ENCODE results near the gene ALOXE3.

The ALOXE3 gene

GRCh38 chr17:8152112-8152775, 33.9 kb upstream of the ALOXE3 start, which contains the start of gene PER1:
PER1 (minus strand) TSS chr17:8152404; CDS start chr17:8150706, 1,698 bp downstream.
- Histone ChIP-seq H3K4me1 (ENCODE audit: control insufficient read depth, insufficient read depth, low read length) (peaks cover 57% of the 10 kb centered on the region), H3K36me3 (ENCODE audit: control insufficient read depth, insufficient read depth, low read length) (peaks cover 29% of the 10 kb centered on the region), H3K27me3 (ENCODE audit: control insufficient read depth, insufficient read depth, low read length) (no peaks in the 10 kb centered on the region), H3K9me3 (ENCODE audit: control insufficient read depth, low read length) (no peaks in the 10 kb centered on the region), H3K4me3 (ENCODE audit: low read length) (peak within 1 kb of the TSS; percentile 17), H3K9ac (ENCODE audit: low read length) (peak within 1 kb of the TSS; percentile 100)

DNA sequence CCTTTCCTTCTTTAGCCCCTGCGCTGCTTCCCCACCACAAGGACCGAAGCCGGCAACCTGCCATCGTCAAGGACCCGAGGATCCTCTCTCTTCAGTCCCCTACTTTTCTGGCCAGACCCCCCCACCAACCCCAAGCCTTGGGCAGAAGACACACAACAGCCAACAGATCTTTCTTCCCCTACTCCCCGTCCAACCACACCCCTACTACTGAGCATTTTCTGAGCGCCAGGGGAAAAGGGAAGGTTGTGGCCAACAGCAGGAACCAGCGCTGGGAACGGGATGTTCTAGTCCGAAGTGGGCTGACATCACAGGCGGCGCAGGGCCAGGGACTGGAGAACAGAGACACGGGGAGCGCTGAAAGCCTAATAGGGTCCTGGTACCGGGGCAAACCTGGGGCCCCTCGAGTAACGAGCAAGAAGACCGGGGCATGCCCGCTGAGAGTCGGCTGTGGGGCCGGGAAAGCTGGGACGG, 33.4 kb upstream of the ALOXE3 start:
- peak overlapping the region; percentile 17 for H3K4me3 ChIP-seq (ENCODE audit: low read length)
- H3K9me3 ChIP-seq (ENCODE audit: control insufficient read depth, low read length) = no peaks in the 10 kb centered on the region
- peaks cover 51% of the 10 kb centered on the region for H3K4me1 ChIP-seq (ENCODE audit: control insufficient read depth, insufficient read depth, low read length)
- H3K27me3 ChIP-seq (ENCODE audit: control insufficient read depth, insufficient read depth, low read length) = no peaks in the 10 kb centered on the region
- H3K9ac ChIP-seq (ENCODE audit: low read length) = peak overlapping the region; percentile 84
- H3K36me3 ChIP-seq (ENCODE audit: control insufficient read depth, insufficient read depth, low read length) = peaks cover 34% of the 10 kb centered on the region

- Histone ChIP-seq H3K27me3 (ENCODE audit: control insufficient read depth, insufficient read depth, low read length) (no peaks in the 10 kb centered on the region), H3K4me3 (ENCODE audit: low read length) (no peak overlapping the region), H3K9me3 (ENCODE audit: control insufficient read depth, low read length) (no peaks in the 10 kb centered on the region), H3K4me1 (ENCODE audit: control insufficient read depth, insufficient read depth, low read length) (peaks cover 50% of the 10 kb centered on the region), H3K36me3 (ENCODE audit: control insufficient read depth, insufficient read depth, low read length) (peaks cover 39% of the 10 kb centered on the region), H3K9ac (ENCODE audit: low read length) (peak overlapping the region; percentile 84)
These were observed 32.9 kb upstream of the ALOXE3 start for GRCh38 chr17:8151120-8151640.

- Histone ChIP-seq H3K9ac (ENCODE audit: low read length) (peak overlapping the region; percentile 50), H3K4me3 (ENCODE audit: low read length) (no peak overlapping the region), H3K27me3 (ENCODE audit: control insufficient read depth, insufficient read depth, low read length) (no peaks in the 10 kb centered on the region), H3K9me3 (ENCODE audit: control insufficient read depth, low read length) (no peaks in the 10 kb centered on the region), H3K4me1 (ENCODE audit: control insufficient read depth, insufficient read depth, low read length) (peaks cover 48% of the 10 kb centered on the region), H3K36me3 (ENCODE audit: control insufficient read depth, insufficient read depth, low read length) (peaks cover 47% of the 10 kb centered on the region)
These were observed 32.1 kb upstream of the ALOXE3 start for GRCh38 chr17:8150194-8151119.

- H3K4me3 ChIP-seq (ENCODE audit: low read length) = no peak overlapping the region
- H3K4me1 ChIP-seq (ENCODE audit: control insufficient read depth, insufficient read depth, low read length) = peaks cover 39% of the 10 kb centered on the region
- H3K36me3 ChIP-seq (ENCODE audit: control insufficient read depth, insufficient read depth, low read length) = peaks cover 48% of the 10 kb centered on the region
- no peaks in the 10 kb centered on the region for H3K9me3 ChIP-seq (ENCODE audit: control insufficient read depth, low read length)
- no peak overlapping the region for H3K9ac ChIP-seq (ENCODE audit: low read length)
- H3K27me3 ChIP-seq (ENCODE audit: control insufficient read depth, insufficient read depth, low read length) = no peaks in the 10 kb centered on the region
These were observed 31.3 kb upstream of the ALOXE3 start for GRCh38 chr17:8149419-8150193.

- no peaks in the 10 kb centered on the region for H3K27me3 ChIP-seq (ENCODE audit: control insufficient read depth, insufficient read depth, low read length)
- peaks cover 51% of the 10 kb centered on the region for H3K36me3 ChIP-seq (ENCODE audit: control insufficient read depth, insufficient read depth, low read length)
- H3K4me3 ChIP-seq (ENCODE audit: low read length) = no peak overlapping the region
- peaks cover 29% of the 10 kb centered on the region for H3K4me1 ChIP-seq (ENCODE audit: control insufficient read depth, insufficient read depth, low read length)
- no peaks in the 10 kb centered on the region for H3K9me3 ChIP-seq (ENCODE audit: control insufficient read depth, low read length)
- no peak overlapping the region for H3K9ac ChIP-seq (ENCODE audit: low read length)
These were observed 30.2 kb upstream of the ALOXE3 start for GRCh38 chr17:8148560-8148959.

DNA sequence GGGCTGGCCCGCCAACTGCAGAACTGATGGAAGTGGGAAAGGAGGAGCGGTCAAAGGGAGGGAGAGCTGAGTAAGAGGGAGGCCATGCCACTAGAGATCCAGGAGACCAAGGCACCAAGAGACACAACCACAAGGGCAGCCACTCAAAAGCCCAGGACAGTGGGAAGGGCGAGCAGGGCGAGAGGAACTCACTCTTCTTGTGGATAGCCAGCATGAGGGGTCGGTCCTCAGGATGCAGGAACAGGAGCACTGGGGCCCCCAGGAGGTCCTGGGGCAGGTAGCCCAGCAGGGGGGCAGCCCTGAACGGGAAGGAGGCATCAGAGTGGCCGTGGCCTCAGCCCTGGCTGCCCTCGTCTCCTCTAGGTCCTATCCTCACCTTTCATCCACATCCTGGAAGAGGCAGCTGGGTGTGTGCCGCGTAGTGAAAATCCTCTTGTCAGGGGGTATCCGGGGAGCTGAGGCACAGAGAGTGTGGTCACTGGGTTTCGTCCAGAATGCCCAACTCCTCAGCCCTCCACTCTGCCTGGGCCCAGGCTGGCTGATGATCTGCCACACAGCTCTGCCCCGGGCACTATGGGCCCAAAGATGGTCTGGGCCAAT, 29.6 kb upstream of the ALOXE3 start:
- H3K27me3 ChIP-seq (ENCODE audit: control insufficient read depth, insufficient read depth, low read length) = no peaks in the 10 kb centered on the region
- no peak overlapping the region for H3K4me3 ChIP-seq (ENCODE audit: low read length)
- H3K36me3 ChIP-seq (ENCODE audit: control insufficient read depth, insufficient read depth, low read length) = peaks cover 51% of the 10 kb centered on the region
- H3K9ac ChIP-seq (ENCODE audit: low read length) = no peak overlapping the region
- H3K9me3 ChIP-seq (ENCODE audit: control insufficient read depth, low read length) = no peaks in the 10 kb centered on the region
- H3K4me1 ChIP-seq (ENCODE audit: control insufficient read depth, insufficient read depth, low read length) = peaks cover 23% of the 10 kb centered on the region

DNA sequence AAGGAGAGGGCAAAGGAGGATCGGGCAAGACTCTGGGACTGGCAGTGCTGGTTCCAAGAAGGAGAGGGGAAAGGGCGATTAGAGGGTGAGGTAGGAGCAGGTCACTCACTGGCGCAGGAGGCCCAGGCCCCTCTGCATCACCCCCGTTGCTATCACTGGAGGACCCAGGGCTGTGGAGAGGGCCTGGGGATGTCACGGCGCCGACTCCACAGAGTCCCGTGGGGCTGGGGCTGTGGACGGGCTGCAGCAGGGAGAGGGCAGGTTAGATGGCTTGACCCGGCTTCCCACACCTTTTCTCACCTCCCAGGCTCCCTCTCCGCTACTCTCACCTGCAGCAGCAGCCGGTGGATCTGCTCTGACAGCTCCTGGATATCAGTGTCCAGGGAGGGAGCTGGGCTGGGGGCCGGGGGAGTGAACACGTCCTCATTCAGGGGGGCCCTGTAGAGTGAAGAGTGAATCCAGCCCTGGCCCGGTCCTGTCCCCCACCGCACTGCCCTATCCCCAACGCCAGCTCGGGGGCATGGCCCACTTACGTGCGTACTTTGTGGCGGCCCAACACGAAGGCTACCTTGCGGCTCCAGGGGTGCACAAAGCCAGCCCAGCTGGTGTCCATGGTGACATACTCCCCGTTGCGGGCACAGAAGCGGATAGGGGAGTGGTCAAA, 29.0 kb upstream of the ALOXE3 start:
- H3K4me3 ChIP-seq (ENCODE audit: low read length) = no peak overlapping the region
- H3K4me1 ChIP-seq (ENCODE audit: control insufficient read depth, insufficient read depth, low read length) = peaks cover 16% of the 10 kb centered on the region

GRCh38 chr17:8146381-8147140, 28.2 kb upstream of the ALOXE3 start:
- Histone ChIP-seq H3K9me3 (ENCODE audit: control insufficient read depth, low read length) (no peaks in the 10 kb centered on the region), H3K9ac (ENCODE audit: low read length) (no peak overlapping the region), H3K27me3 (ENCODE audit: control insufficient read depth, insufficient read depth, low read length) (no peaks in the 10 kb centered on the region), H3K36me3 (ENCODE audit: control insufficient read depth, insufficient read depth, low read length) (peaks cover 60% of the 10 kb centered on the region), H3K4me3 (ENCODE audit: low read length) (no peak overlapping the region), H3K4me1 (ENCODE audit: control insufficient read depth, insufficient read depth, low read length) (peaks cover 9% of the 10 kb centered on the region)

More for the DNA sequence above, 29.0 kb upstream of the ALOXE3 start:
- Histone ChIP-seq H3K27me3 (ENCODE audit: control insufficient read depth, insufficient read depth, low read length) (no peaks in the 10 kb centered on the region), H3K36me3 (ENCODE audit: control insufficient read depth, insufficient read depth, low read length) (peaks cover 53% of the 10 kb centered on the region), H3K9ac (ENCODE audit: low read length) (no peak overlapping the region), H3K9me3 (ENCODE audit: control insufficient read depth, low read length) (no peaks in the 10 kb centered on the region)

GRCh38 chr17:8145811-8146210, 27.5 kb upstream of the ALOXE3 start:
- Histone ChIP-seq H3K9ac (ENCODE audit: low read length) (no peak overlapping the region), H3K9me3 (ENCODE audit: control insufficient read depth, low read length) (no peaks in the 10 kb centered on the region), H3K4me1 (ENCODE audit: control insufficient read depth, insufficient read depth, low read length) (peaks cover 4% of the 10 kb centered on the region), H3K27me3 (ENCODE audit: control insufficient read depth, insufficient read depth, low read length) (no peaks in the 10 kb centered on the region), H3K36me3 (ENCODE audit: control insufficient read depth, insufficient read depth, low read length) (peaks cover 65% of the 10 kb centered on the region), H3K4me3 (ENCODE audit: low read length) (no peak overlapping the region)
